H1 (cell line): ENCODE measurements around the gene PPP1R12A. TPM values are rescaled to one million over a fixed set of nuclear protein-coding genes. Genes with fewer than 3 reads are reported as not detected.

Experiments
- BRCA1 ChIP-seq: IDR thresholded peaks from 2 replicates; pipeline ENCODE4 v1.6.1; 2012; ENCODE audit warnings: low read depth, low read length, improper control_type of control experiment
- CTBP2 ChIP-seq: IDR thresholded peaks from 2 replicates; pipeline ENCODE4 v1.7.0; 2011; ENCODE audit warnings: borderline replicate concordance, mild to moderate bottlenecking, moderate library complexity, mixed read lengths, low read length; ENCODE audit not compliant: insufficient read depth, insufficient read length
- TAF1 ChIP-seq: IDR thresholded peaks from 2 replicates; pipeline ENCODE4 v1.6.1; 2011; ENCODE audit warnings: mild to moderate bottlenecking, low read depth, low read length
- TCF12 ChIP-seq: IDR thresholded peaks from 2 replicates; pipeline ENCODE4 v1.6.1; 2011; ENCODE audit warnings: low read depth, mild to moderate bottlenecking, low read length
- polyA plus RNA-seq, 7 experiments: library from polyadenylated mRNA; depleted of rRNA in 3 of 7; stranded (reverse) in 5 of 7; unstranded in 2 of 7; fragments of >200 nt in 5 of 7; fragments of 200-250 nt in 2 of 7; gene quantifications; 1 replicate in 5 of 7; 2 replicates in 1 of 7; 4 replicates in 1 of 7; pipeline versions ENCODE4 v1.2.1 to v1.2.3, GENCODE V29; 2011 to 2013; ENCODE audit warnings: missing spikeins in 2 of 7, mixed read lengths in 2 of 7
- total RNA-seq: library from RNA; stranded (reverse); fragmentation: NEBNext Ultra II Directional; extraction: Animal tissue kit (Norgen Biotek cat#: 25700); gene quantifications from 2 replicates; pipeline ENCODE4 v1.2.1, GENCODE V29; 2021
- TF ChIP-seq, protein P1 (sequence below): IDR thresholded peaks from 2 replicates; pipeline ENCODE4 v1.6.1; 2011; ENCODE audit warnings: low read length, improper control_type of control experiment

The PPP1R12A gene
- total and polyA plus RNA-seq, 2 of the 8 experiments (the other 6 are each of a cell fraction or from before 2014, with no cell fraction given) = 14.7 to 81.5 TPM

GRCh38 chr12:79850610-79851299 lies 84.1 kb downstream of the PPP1R12A start (continued):
- TF ChIP-seq CTBP2 (no peak), TCF12 (no peak), TAF1 (no peak), BRCA1 (no peak)
- TF ChIP-seq, protein P1, sequence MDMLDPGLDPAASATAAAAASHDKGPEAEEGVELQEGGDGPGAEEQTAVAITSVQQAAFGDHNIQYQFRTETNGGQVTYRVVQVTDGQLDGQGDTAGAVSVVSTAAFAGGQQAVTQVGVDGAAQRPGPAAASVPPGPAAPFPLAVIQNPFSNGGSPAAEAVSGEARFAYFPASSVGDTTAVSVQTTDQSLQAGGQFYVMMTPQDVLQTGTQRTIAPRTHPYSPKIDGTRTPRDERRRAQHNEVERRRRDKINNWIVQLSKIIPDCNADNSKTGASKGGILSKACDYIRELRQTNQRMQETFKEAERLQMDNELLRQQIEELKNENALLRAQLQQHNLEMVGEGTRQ = no peak
